Measurements from ENCODE around the gene CNKSR1. TPM values are rescaled to one million over a fixed set of nuclear protein-coding genes. Genes with fewer than 3 reads are reported as not detected.

Gene CNKSR1
- total RNA-seq, 1 donor from 2014 or later, result 1.8 TPM

DNA sequence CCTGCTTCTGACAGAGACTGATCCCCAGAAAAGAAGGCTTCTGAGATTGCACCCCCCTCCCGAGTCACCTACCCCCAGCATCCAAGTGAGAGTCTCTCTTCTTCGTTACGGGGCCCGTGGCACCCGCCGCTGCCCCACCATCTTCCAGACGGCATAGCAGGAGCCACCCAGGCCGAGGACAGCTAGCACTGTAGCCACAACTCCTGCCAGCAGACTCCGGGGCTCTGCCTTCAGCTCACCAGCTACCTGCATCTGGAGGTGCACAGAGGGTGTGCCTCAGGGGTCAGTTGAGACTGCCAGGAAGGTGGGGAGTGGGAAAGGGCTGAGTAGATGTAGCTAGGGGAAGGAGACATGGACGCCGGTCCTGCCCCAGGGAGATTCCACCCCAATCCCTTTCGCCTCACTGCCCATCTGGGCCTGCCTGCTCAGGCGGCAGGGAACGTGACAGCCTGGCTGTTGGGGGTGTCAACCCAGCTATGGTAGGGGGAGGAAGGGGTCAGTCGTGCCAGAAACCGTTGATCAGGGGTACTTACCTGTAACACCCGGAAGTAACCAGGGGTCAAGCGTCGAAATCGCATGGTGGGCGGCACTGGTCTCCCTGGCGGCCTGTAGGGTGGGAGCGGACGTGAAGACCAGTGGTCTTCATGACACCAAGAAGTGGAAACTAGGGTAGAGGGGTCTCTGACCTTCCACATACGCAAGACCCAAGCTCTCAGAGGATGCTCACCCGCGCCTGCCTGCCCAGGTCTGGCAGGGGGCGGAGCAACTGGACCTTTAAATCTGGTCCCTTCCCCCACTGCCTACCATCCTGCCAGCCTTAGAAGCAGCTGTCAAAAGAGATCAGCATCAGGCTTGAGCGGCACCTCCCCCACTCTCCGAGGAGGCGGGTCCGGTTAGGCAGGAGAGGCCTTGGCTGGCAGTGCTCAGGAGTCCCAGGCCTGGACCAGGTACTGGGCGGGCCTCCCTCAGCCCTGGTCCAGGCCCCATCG, 5.9 kb upstream of the CNKSR1 start, which contains the start of gene ZNF593OS:
Gene ZNF593OS, minus strand, starts transcription at position 749 of the 989 bp plus-strand sequence. Its CDS starts 171 bp downstream, at position 578.
- intact Hi-C loops (cut with DNase I), result no loop called here
- DNase-seq (ENCODE audit: missing footprints), result peak; percentile 65
- no peak for ATAC-seq

DNA sequence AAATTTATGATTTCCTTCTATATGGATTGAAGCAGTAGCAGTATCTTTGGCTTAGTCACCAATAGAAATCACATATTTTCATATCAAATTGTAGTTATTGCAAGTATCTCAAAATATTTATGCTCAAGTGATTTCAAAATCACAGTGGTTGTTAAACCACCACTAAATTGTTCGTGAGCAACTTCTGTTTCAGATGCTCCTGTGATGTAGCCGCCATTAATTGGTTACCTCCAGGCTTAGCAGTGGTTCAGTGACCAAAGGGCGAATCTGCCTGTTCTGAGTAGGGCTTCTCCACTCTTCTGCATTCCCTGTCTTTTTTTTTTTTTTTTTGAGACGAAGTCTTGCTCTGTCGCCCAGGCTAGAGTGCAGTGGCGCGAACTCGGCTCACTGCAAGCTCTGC, 1.9 kb upstream of the CNKSR1 start:
- ATAC-seq (no peak), DNase-seq (ENCODE audit: missing footprints) (no peak)
- intact Hi-C loops (cut with DNase I), result no loop called here

DNA sequence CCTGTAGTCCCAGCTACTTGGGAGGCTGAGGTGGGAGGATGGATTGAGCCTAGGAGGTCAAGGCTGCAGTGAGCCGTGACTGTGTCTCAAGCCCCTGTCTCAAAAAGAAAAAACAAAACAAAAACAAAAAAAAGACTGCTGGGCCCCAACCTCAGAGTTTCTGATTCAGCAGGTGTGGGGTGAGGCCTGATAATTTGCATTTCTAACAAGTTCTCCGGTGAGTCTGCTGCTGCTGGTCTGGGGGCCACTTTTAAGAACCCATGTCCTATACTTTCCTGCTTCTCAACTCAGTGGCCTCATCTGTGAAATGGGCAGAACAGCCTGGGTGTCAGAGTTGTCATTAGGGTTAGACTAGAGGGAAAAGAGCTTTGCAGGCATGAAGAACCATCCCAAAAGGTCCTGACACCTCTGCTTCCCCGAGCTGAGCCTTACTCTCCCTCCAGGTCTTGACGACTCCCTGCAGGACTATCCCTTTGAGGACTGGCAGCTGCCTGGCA, 2.8 kb downstream of the CNKSR1 start:
- no peak for DNase-seq (ENCODE audit: missing footprints)
- ATAC-seq, result no peak
- intact Hi-C loops (cut with DNase I), result no loop called here

DNA sequence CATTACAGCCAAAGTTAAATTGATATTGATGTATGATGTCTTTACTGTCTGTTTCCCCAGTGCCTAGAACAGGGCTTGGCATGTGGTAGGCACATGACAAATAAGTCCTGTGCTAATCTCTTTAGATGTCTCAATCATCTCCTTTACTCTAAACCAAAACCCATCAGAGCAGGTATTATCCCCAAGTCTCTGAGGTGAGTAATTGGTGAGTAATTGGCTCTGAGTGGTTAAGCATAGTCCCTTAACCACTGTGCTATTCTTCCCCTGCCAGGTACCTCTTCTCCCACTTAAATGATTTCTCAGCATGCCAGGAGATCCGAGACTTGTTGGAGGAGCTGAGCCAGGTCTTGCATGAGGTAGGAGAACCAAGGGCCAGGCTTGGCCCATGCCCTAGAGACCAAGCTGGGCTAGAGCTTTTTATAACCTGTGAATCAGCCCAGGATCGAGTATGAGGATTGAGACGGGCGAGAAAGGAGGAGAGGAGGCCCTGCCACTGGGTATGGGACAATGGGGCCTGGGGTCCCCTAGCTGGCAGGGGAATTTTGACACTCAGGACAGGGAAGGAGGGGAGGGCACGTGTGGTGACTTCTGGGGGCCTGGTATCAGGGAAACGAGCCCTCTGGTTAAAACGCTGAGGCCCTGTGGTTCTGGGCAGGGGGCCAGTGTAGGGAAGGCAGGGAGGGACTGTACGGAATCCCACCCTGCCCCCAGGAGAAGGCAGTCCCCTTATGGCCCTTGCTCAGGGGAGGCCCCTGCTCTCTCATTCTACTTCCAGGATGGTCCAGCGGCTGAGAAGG, 4.5 kb downstream of the CNKSR1 start:
- intact Hi-C loops (cut with DNase I), result no loop called here
- no peak for ATAC-seq
- no peak for DNase-seq (ENCODE audit: missing footprints)

DNA sequence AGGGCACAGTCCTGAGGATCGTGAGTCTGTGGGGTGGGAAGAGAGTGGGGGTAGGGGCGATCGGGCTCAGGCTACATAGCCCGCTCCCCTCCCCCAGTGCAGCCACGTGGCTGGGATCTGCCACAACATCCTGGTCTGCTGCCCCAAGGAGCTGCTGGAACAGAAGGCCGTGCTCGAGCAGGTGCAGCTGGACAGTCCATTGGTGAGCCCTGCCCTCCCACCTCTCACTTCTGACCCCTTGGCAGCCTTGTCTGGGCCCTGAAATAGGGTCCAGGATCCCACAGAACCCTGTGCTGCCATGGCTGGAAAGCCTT, 5.0 kb downstream of the CNKSR1 start:
- intact Hi-C loops (cut with DNase I), result no loop called here
- ATAC-seq, result no peak
- no peak for DNase-seq (ENCODE audit: missing footprints)

DNA sequence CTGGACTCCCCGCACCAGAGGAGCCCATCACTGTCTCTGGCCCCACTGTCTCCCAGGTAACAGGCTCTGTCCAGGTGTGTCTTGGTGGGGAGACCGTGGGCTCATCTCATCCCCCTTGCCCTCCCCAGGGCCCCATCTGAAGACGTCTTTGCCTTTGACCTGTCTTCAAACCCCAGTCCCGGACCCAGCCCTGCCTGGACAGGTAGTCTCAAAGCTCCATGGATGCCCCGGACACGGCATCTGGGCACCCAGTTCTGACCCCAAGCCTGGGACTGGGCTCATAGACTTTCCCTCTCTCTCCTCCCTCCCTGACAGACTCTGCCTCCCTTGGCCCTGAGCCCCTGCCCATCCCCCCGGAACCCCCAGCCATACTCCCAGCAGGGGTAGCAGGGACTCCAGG, 6.8 kb downstream of the CNKSR1 start:
- ATAC-seq, result no peak
- intact Hi-C loops (cut with DNase I), result no loop called here

DNA sequence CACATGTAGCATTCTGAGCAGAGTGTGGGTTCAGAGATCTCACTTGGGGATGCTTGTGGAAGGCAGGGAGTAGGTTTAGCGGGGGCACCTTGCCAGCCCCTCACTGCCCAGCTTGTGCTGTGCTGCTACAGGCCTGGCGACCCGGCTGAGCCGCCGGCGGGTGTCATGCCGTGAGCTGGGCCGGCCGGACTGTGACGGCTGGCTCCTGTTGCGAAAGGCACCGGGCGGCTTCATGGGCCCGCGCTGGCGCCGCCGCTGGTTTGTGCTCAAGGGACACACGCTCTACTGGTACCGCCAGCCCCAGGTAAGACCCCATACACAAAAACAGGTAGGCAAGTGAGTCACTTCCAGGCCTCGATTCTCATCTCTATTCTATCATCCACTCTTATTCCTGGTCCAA, 7.6 kb downstream of the CNKSR1 start:
- intact Hi-C loops (cut with DNase I), result no loop called here
- ATAC-seq, result no peak

More for the DNA sequence above, 6.8 kb downstream of the CNKSR1 start:
- DNase-seq (ENCODE audit: missing footprints), result no peak

DNA sequence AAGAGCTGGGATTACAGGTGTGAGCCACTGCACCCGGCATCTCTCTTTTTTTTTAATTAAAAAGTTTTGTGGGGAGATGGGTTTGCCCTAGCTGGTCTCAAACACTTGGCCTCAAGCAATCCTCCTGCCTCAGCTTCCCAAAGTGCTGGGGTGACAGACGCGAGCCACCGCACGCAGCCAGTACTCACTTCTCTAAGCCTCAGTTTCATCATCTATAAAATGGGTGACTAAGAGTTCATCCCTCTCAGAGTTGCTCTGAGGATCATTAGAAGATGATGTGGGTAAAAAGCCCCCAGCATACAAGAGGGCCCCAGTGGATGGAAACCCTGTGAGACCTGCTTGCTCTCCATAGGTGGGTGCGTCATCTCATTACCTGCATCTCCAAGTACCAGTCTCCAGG, 10.6 kb downstream of the CNKSR1 start:
- ATAC-seq, result no peak
- DNase-seq (ENCODE audit: missing footprints), result no peak
- intact Hi-C loops (cut with DNase I), result no loop called here

More for the DNA sequence above, 7.6 kb downstream of the CNKSR1 start:
- DNase-seq (ENCODE audit: missing footprints), result no peak

DNA sequence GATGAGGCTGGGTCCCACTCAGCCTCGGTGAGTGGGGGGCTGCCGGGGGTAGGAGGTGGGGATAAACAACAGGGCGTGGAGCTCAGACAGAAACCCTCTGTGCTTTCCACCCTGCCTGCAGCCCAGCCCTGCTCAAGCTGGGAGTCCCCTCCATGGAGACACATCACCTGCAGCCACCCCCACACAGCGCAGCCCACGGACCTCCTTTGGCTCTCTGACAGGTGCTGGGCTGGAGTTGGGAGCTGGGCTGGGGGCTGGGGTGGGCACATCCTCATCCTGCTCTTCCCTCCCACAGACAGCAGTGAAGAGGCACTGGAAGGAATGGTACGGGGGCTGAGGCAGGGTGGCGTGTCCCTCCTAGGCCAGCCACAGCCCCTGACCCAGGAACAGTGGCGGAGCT, 11.2 kb downstream of the CNKSR1 start:
- DNase-seq (ENCODE audit: missing footprints) (no peak), ATAC-seq (no peak)
- intact Hi-C loops (cut with DNase I), result no loop called here

DNA sequence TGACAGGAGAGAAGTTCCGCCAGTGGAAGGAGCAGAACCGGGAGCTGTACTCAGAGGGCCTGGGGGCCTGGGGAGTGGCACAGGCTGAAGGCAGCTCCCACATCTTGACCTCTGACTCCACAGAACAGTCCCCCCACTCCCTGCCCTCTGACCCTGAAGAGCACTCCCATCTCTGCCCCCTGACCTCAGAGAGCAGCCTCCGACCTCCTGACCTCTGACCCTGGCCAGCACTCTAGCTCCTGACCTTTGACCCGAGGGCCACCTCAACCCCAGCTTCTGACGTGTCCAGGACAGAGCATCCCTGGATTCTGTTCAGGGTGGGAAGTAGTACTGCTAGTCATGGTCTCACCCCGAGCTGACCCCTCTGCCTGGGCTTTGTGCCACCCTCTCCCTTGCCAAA, 12.0 kb downstream of the CNKSR1 start:
- intact Hi-C loops (cut with DNase I), result no loop called here
- DNase-seq (ENCODE audit: missing footprints) (no peak), ATAC-seq (no peak)

DNA sequence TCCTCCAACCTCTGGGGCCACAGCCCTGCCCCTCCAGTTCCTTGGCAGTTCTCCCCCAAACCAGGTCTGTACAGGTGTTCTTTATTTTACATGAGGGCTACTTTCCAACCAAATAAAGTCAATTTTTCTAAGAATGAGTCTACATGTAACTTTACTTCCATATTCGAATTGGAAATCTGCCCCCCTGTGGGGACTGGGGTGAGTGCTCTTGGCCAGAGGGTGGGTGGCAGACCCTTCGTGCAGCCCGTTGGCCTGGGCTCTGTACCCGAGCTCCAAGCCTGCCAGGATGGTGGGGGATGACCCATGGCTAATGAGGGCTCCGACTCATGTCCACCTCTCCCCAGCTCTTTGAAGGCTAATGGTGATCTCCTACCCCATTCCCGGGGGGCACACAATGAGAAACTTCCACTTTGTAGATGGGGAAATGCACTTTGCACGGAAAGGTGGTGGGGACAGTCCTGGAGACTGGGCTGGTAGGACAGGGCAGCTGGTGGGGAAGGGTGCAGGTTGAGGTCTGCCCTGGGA, 12.5 kb downstream of the CNKSR1 start:
- no peak for DNase-seq (ENCODE audit: missing footprints)
- intact Hi-C loops (cut with DNase I), result no loop called here
- no peak for ATAC-seq

DNA sequence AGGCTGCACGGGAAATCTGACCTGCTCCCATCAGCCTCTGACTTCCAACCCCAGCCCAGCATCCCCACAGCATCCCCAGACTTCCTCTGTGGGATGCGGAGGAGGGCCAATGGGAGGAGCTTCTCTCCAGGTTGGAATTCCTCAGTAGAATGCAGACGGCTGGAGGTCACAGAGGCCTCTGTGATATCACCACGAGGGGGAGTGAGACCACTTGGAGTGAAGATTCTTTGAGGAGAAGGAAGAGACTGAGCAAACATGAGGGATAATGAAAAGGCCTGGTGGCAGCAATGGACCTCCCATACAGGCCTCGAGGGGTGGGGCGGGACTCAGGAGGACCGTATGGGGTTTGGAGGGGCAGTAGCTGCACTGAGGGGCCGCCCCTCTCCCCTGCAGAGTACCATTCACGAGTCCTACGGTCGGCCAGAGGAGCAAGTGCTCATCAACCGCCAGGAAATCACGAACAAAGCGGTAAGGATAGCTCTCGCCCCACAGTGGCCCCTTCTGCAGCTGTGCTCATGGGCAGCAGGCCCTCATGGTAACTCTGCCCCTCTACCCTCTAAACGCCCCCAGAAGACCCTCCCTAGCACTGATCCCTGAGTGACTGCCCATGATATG, 13.2 kb downstream of the CNKSR1 start, which contains the start of gene CATSPER4:
Gene CATSPER4, plus strand, starts transcription at position 230 of the 615 bp plus-strand sequence. Its CDS starts 26 bp downstream, at position 256.
- DNase-seq (ENCODE audit: missing footprints) (no peak), ATAC-seq (no peak)
- intact Hi-C loops (cut with DNase I), result no loop called here

DNA sequence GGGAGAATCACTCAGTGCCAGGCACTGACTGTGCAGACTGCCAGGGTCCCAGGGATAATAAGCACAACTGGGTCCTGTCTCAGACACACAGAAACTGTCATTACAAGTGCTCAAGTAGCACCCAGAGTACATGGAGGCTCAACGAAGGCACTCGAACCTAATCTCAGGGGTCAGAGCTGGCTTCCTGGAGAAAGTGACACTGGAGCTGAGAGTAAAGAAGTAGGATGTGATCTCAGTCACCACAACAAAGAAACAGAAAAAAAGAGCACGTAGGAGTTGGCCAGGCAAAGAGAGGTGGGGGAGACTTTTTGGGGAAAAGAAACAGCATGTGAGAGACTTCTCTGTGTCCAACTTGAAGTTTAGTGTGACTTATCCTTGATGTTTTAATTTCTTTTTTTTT, 14.4 kb downstream of the CNKSR1 start:
- intact Hi-C loops (cut with DNase I), result no loop called here
- ATAC-seq, result no peak
- DNase-seq (ENCODE audit: missing footprints), result no peak

DNA sequence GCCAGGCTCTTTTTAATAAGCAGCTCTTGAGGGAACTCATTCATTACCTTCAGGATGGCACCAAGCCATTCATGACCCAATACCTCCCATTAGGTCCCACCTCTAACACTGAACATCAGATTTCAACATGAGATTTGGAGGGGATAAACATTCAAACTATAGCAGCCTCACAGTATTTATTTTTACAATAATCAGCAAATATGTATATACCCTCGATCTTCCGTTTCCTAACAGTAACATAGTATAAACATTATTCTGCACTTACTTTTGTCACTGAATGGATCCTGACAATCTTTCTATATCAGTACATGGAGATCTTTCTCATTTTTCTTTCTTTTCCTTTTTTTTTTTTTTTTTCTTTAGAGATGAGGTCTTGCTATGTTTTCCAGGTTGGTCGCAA, 18.5 kb downstream of the CNKSR1 start:
- ATAC-seq, result no peak
- intact Hi-C loops (cut with DNase I), result no loop called here
- DNase-seq (ENCODE audit: missing footprints), result no peak

DNA sequence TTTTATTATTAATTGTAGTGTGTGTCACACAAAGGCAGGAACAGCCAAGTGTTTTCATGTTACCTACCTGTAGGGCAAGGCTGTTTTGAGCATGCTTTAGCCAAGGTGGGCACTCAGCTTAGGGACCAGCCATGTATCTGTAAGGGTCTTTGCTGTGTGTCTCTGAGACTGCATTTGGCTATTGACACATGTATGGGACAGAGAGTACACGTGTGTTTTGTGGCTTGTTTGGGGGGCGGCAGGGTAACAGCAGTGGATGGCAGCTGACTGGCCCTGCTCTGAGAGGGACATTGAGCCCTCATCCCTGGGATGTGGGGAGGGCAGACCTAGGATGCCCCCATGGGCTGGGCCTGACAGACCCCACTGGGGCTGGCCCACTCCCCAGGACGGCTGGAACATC, 20.0 kb downstream of the CNKSR1 start:
- DNase-seq (ENCODE audit: missing footprints) (no peak), ATAC-seq (no peak)
- intact Hi-C loops (cut with DNase I), result no loop called here

DNA sequence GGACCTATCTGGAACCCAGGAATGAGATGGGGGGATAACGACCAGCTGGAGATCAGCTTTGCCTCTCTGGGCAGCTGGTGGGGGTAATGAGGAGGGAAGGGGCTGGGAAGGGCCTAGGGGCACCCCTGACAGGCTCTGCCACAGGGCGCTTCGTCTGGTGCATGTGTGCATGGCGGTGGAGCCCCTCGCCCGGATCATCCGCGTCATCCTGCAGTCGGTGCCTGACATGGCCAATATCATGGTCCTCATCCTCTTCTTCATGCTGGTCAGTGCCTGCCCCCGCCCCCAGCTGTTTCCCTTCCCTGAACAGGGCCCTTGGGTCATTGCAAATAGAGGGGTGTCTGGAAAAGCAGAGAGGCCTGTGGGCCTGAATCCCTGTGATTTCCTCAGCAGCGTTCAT, 20.5 kb downstream of the CNKSR1 start:
- ATAC-seq, result no peak
- intact Hi-C loops (cut with DNase I), result no loop called here
- DNase-seq (ENCODE audit: missing footprints), result no peak

DNA sequence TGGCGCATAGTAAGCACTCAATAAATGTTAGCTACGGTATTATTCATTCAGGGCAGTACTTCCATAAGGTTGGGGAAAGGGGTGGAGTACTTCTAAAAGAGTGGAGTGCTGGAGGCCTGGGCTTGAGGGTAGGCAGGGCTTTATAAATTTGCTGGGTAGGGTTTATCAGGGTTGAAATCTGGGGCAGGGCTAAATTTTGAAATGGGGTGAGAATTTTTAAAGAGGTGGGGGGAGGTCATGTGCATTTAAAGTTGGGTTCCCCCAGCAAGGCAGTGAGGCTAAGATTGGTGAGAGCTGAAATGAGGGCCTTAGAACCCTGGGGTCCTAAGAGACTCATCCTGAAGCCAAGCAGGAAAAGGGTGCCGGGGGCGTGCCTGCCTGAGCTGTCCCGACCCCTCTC, 23.1 kb downstream of the CNKSR1 start:
- intact Hi-C loops (cut with DNase I), result no loop called here
- ATAC-seq (no peak), DNase-seq (ENCODE audit: missing footprints) (no peak)

DNA sequence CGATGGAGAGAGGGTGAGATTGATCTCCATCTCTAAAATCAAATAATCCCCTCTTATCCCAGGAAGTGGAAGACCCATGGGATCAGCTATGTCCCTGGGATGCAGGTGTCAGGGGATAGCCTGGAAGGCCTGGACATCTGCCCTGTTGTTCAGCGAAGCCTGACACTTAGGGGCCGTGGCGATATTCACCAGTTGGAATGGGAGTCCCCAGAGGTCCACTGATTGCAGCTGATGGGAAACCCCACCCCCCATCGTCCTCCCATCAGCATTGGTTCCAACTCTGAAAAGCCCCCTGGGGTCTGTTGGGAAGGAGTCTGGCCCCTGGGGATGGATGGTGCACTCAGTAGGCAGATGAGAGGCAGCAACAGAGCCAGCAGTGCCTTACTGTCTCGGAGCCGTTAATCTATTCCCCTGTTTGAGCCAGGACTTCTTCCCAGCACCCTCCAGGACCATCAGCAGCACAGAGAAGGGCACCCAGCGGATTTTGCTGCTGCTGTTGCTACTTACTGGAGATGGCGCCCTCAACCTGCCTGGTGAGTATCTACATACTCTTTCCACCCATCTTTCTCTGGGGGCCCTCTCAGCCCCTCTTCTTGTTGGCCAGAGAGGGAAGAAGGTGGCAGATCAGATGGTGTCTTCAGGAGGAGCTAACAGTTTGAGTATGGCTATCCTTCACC, 26.5 kb downstream of the CNKSR1 start:
- DNase-seq (ENCODE audit: missing footprints) (no peak), ATAC-seq (no peak)
- intact Hi-C loops (cut with DNase I), result no loop called here

Measured in Right ventricle myocardium inferior (tissue), 1 donor.